ENCODE results near the gene PHYKPL. TPM values are rescaled to one million over a fixed set of nuclear protein-coding genes. Genes with fewer than 3 reads are reported as not detected.

The PHYKPL gene
- total and polyA plus RNA-seq, 2 donors (not counting 1 experiment from before 2014, with no cell fraction given): 263 to 313 TPM

DNA sequence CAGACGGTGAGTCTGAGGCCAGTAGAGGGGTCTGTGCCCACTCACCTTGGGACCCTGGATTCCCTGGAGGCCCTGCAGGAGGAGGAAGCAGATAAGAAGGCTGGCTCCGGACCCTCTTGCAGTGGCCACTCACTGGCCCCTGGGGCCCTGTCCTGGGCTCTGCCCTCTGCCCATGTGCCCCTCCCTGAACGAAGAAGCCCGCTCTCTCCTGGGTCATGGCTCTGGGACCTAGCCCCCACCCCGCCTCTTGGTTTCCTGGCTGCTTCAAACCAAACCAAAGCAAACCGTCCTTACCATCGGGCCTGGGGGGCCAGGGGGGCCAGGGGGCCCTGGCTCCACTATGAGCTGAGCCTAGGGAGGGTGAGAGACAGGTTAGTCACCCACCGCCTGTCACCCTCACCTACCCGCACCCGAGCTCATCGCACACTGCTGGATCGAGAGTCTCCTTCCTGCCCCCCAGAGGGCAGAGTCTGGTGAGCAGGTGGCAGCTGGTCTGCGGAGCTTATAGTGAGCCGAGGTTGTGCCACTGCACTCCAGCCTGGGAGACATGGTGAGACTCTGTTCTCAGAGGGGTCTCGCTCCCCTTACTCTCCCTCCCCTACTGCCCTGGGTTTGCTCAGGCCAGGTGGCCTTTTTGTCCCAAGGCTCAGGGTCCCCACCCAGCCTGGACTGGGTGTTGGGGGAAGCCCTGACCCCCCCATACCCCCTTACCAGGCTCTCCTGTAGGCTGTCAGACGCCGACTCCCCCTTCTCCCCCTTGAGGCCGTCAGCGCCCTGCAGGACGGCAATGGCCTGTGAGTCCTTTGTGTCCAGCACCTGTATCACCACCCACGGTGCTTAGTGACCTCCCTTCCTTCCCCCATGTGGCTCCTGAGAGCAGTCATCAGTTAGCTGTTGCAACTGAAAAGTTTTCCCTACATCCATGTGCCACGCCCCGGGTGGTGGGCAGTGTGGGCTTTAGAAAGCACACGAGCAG lies 15.2 kb upstream of the PHYKPL start:
- Mint-ChIP-seq H3K27me3 (no peaks in the 10 kb centered on the region), H3K4me1 (peaks cover 26% of the 10 kb centered on the region), H3K4me3 (no peak overlapping the region), H3K27ac (no peak overlapping the region), H3K9me3 (ENCODE audit: insufficient read depth) (no peaks in the 10 kb centered on the region)
- no peak overlapping the region for H3K27ac ChIP-seq (ENCODE audit: low read length in 2 of 2)
- peaks cover 0 to 9% (median 0%) of the 10 kb centered on the region in 3 donors for H3K9me3 ChIP-seq (ENCODE audit: control extremely low read depth in 1 of 3, control insufficient read depth in 2 of 3, insufficient read depth in 1 of 3, low read length in 2 of 3)
- H3K27me3 ChIP-seq (replicated peaks in 1 of 4; ENCODE audit: control extremely low read depth in 1 of 4, control insufficient read depth in 3 of 4, insufficient read depth in 4 of 4, low read length in 3 of 4): no peaks in the 10 kb centered on the region
- H3K4me3 ChIP-seq (ENCODE audit: control extremely low read depth in 1 of 5, extremely low read depth in 1 of 5, insufficient read depth in 1 of 5, low read depth in 2 of 5, low read length in 4 of 5): no peak overlapping the region
- 66% methylated on average over 13 of the region's 24 CpGs for WGBS (ENCODE audit: insufficient coverage)
- no peak overlapping the region for H3K9ac ChIP-seq (ENCODE audit: low read length)
- H3K79me2 ChIP-seq (ENCODE audit: control insufficient read depth, insufficient read depth, low read length): no peaks in the 10 kb centered on the region
- no peak for DNase-seq
- ChIA-PET POLR2A (no interaction called here), CTCF (no interaction called here)
- H3K36me3 ChIP-seq (replicated peaks in 1 of 2; ENCODE audit: control extremely low read depth in 1 of 2, control insufficient read depth in 1 of 2, extremely low read depth in 1 of 2, insufficient read depth in 2 of 2, low read length in 1 of 2): no peaks in the 10 kb centered on the region
- H3K4me1 ChIP-seq (ENCODE audit: control insufficient read depth in 2 of 2, insufficient read depth in 2 of 2, low read length in 2 of 2): peaks cover 26 to 33% of the 10 kb centered on the region in 2 donors
- H2AFZ ChIP-seq (ENCODE audit: insufficient read depth, low read depth, low read length, poor library complexity, severe bottlenecking): no peak overlapping the region
- ATAC-seq (ENCODE audit: low read depth): peak; percentile 21
- TF ChIP-seq, protein P1, sequence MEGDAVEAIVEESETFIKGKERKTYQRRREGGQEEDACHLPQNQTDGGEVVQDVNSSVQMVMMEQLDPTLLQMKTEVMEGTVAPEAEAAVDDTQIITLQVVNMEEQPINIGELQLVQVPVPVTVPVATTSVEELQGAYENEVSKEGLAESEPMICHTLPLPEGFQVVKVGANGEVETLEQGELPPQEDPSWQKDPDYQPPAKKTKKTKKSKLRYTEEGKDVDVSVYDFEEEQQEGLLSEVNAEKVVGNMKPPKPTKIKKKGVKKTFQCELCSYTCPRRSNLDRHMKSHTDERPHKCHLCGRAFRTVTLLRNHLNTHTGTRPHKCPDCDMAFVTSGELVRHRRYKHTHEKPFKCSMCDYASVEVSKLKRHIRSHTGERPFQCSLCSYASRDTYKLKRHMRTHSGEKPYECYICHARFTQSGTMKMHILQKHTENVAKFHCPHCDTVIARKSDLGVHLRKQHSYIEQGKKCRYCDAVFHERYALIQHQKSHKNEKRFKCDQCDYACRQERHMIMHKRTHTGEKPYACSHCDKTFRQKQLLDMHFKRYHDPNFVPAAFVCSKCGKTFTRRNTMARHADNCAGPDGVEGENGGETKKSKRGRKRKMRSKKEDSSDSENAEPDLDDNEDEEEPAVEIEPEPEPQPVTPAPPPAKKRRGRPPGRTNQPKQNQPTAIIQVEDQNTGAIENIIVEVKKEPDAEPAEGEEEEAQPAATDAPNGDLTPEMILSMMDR (IDR thresholded peaks at IDR 0.05): no peak
- TF ChIP-seq EZH2 (IDR thresholded peaks at IDR 0.05; ENCODE audit: borderline replicate concordance, insufficient read depth, low read depth, low read length, poor library complexity, severe bottlenecking): no peak
- H4K20me1 ChIP-seq (ENCODE audit: control insufficient read depth, insufficient read depth, low read length, poor library complexity, severe bottlenecking): no peaks in the 10 kb centered on the region
- H3K4me2 ChIP-seq (replicated peaks; ENCODE audit: low read depth, low read length, poor library complexity, severe bottlenecking): no peak overlapping the region
- intact Hi-C loops (cut with micrococcal nuclease): loop anchor here (10.0 kb wide), 1 partner anchor 1447 kb away; the partner anchor contains the start of gene CANX

Measured in B cell (primary cell).